ENCODE results near the gene ZNF718.
"Not testable (repeated sequence)": the region's sequence is repeated elsewhere in the genome, so short reads cannot be mapped to it uniquely, and the experiment has no call there.

ZNF718 gene
- total RNA-seq, result 7.6 to 14.0 (median 12.7) reads per million in 4 donors

DNA sequence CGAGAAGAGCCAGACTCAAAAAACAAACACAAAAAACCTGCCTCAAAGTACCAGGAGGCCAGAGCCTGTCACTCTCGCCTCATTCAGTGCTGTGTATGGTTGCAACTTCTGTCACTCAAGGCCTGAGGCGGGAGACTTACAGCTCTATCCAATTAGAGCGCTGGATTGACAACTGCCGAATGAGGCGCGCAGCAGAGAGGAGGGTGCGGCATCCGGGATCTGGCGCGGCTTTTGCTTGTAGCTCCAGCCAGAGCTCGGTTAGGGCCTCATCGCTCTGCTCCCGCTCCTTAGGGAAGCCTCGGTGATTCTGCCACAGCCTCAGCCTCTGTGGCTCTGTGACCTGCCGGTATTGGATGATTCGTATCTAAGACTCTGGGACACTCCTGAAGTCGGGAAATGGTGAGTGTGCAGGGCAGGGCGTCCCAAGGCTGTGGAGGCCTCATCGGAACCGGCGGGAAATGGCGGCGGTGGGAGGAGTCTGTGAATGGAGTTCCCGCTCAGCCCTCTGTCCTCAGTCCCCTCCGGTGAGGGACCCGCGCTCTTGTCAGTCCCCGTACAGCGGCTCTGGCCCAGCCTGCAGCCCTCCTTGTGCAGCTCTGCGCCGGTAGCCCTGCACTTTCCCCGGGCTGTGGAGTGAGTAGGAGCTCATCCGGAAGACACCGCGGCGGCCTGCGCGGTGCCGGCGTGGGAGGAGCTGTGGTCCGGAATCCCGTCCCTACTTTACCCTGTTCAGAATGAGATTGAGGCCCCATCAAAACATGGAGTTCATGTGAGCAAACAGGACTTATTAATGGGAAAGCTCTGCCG lies at the start of gene ZNF718:
ZNF718 (plus strand) TSS at position 227 of the 807 bp plus-strand sequence; CDS start at position 397, 170 bp downstream.
- peak; percentile 71 to 96 (median 83) for DNase-seq

DNA sequence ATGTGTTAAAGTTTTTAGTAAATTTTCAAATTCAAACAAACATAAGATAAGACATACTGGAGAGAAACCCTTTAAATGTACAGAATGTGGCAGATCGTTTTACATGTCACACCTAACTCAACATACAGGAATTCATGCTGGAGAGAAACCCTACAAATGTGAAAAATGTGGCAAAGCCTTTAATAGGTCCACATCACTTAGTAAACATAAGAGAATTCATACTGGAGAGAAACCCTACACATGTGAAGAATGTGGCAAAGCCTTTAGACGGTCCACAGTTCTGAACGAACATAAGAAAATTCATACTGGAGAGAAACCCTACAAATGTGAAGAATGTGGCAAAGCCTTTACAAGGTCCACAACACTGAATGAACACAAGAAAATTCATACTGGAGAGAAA lies 38.4 kb upstream of the ZNF718 start:
- no peak for DNase-seq

DNA sequence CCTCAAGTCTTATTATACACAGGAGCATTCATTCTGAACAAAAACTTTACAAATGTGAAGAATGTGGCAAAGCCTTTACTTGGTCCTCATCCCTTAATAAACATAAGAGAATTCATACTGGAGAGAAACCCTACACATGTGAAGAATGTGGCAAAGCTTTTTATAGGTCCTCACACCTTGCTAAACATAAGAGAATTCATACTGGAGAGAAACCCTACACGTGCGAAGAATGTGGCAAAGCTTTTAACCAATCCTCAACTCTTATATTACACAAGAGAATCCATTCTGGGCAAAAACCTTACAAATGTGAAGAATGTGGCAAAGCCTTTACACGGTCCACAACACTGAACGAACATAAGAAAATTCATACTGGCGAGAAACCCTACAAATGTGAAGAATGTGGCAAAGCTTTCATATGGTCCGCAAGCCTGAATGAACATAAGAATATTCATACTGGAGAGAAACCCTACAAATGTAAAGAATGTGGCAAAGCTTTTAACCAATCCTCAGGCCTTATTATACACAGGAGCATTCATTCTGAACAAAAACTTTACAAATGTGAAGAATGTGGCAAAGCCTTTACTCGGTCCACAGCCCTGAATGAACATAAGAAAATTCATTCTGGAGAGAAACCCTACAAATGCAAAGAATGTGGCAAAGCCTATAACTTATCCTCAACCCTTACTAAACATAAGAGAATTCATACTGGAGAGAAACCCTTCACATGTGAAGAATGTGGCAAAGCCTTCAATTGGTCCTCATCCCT lies 37.6 kb upstream of the ZNF718 start:
- DNase-seq, result not testable (repeated sequence)

DNA sequence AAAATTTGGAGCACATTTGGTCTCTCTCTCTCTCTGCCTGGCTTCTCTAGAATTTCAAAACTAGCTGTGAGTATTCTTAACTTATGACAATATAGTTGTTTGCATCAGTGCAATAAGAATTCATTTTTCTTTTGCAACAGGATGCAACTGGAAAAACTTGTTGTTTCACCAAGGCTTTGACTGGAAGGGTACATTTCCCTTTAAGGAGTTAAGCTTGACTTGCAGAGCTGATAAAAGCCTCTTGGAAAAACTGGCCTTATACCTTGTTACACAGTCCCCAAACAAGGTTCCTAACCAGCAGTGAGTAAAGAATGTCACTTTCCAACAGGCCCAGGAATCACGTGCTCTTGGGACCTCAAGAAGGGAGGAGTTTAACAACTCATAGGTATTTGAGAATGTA lies 25.9 kb upstream of the ZNF718 start:
- no peak for DNase-seq

DNA sequence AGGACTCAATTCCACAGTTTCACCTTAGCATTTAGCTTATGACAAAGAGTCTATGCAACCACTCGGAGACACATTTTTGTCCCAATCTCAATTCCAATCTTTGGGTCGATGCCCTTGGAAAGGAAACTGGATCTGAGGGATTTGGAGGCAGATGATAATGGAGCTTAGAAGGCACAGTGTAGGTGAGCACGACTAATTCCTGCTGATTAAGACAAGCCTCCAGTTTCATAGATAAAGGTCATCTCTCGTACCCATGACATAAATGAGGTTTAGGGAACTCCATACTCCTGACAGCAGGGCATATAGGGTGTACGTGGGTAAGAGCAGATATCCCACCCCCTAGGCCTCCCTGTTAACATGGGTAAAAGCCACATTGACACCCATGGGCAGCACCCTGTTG lies 24.4 kb upstream of the ZNF718 start:
- no peak for DNase-seq

DNA sequence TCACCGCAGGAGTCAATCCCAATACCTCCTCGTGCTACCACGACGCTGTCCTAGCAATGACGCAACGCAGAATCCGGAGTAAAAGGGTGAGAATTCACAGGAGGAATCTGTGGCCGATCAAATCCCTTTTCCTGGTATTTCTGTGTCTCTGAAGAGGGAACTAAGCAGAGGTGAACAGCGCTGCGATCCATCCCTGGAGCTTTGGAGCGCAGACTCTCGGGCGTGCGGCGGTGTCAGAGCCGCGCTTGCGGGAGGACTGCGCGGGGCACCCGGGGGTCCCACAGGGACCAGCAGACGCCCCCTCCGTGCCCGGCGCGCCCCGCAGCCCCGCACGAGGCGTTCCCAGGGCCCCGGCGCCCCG lies 17.2 kb upstream of the ZNF718 start:
- no peak for DNase-seq

DNA sequence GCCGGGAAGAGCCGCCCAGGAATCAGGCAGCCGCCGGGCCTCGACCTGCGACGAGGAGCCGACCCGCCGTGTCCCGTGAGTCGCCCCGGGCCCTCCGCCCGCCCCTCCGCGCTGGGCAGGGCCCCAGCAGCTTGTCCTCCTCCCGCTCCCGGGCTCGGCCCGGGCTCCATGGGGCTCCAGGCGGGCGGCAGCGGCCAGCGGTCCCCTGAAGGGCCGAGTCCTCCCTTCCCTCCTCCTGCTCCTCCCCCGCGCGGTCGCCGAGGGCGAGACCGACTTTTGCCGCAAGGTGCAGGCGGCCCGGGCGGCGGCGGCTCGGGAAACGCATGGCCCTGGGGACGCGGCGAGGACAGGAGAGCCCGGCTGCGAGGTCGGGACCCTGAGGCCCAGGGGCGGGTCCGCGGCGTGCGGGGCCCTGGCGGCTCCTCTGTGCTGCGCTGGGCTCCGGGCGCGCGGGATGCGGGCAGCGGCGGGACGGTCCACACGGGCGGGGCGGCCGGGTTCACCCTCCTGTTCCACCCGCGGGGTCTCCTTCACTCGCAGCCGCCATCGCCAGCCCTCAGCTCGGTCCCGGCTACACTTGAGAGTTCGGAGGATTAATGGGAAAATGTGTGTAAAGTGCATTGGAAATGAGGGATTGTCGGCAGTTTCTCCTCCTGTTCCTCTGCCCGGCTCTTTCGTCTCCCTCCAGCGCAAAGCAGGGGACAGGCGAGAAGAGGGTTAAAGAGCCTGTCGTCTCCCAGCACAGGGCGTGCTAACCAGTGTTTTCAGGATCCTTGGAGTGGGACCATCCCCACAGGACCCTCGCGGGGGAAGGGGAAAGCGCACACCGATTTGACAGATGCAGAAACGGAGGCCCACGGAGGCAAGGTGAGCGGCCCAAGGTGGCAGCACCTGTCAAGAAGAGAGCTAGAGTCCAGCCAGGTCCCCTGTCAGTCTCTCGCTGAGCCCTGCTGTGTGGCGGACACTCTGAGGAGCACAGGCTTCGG lies 16.6 kb upstream of the ZNF718 start:
- no peak for DNase-seq

DNA sequence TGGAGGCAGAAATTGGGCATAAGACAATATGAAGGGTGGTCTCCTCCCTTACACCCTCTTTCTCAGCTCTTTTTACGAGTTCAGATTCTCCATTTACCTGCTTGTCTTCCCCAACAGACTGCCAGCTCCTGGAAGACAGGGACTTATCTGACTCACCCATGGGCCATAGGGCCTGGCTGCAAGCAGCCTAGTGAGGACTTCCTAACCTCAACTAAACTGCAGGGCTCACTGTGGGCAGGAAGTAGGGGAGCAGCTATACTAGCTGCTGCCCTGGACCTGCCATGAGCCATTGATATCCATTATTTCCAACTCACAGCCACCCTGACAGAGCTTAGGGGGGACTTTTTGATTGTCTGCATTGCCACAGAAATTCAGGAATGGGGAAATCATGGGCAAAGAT lies 11.5 kb upstream of the ZNF718 start:
- DNase-seq, result no peak

DNA sequence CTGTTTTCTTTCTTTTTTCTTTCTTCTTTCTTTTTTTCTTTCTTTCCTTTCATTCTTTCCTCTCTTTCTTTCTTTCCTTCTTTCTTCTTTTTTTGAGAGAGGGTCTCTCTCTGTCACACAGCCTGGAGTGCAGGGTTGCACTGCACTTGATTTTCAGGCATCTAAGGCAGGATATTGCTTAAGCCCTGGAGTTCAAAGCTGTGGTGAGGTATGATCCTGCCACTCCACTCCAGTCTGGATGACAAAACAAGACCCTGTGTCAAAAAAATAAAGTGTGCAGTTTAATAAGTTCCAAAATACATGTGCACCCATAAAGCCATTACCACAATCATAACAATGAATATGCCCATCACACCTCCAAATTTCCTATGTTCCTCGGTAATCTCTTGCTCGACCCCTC lies 10.6 kb upstream of the ZNF718 start:
- DNase-seq, result no peak

DNA sequence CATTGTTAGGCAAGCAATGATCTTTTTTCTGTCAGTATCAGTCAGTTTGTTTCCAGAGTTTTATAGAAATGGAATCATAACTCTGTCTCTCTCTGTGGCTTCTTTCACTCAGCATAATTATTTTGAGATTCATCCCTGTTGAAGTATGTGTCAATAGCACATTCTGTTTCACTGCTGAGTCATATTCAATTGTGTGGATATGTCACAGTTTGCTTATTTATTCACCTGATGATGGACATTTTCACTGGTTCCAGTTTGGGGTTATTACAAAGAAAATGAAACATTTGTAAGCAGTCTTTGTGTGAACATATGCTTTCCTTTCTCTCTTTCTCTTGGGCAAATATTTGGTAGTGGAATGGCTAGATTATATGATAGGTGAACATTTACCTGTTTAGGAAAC lies 10.2 kb upstream of the ZNF718 start:
- no peak for DNase-seq

DNA sequence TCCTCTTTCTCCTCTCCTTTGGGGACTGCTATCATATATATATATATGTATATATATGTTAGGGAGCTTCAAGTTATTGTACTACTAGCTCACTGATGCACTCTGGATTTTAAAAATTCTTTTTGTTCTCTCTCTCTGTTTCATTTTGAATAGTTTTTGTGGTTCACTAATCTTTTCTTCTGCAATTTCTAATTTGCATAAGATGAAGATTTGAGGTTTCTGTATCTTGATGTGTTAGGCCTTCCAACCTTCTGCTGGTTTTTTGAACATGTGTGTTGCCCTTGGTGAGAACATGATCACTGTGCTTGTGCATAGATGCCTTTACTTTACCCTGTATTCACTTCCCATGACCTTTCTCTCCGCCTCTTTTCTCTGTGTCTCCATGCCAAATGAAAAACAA lies 7.8 kb upstream of the ZNF718 start:
- DNase-seq, result no peak

DNA sequence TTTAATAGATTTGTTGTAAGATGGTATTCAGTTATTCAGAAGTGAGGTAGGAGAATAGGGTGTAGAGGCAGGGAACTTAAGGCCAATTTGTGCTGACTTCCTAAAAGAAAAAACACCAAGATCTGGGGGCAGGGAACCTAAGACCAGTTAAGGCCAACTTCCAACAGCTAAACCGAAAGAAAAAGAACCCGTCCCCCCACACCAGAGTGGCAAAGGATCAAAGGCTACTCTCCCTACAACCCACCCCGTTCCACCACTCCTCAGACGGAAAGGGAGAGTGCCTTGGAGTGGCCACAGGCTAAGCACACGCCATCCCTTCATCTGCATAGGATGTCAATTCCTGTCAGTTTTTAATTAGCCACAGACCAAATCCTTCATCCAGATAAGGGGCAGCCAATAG lies 3.7 kb upstream of the ZNF718 start:
- DNase-seq, result no peak

DNA sequence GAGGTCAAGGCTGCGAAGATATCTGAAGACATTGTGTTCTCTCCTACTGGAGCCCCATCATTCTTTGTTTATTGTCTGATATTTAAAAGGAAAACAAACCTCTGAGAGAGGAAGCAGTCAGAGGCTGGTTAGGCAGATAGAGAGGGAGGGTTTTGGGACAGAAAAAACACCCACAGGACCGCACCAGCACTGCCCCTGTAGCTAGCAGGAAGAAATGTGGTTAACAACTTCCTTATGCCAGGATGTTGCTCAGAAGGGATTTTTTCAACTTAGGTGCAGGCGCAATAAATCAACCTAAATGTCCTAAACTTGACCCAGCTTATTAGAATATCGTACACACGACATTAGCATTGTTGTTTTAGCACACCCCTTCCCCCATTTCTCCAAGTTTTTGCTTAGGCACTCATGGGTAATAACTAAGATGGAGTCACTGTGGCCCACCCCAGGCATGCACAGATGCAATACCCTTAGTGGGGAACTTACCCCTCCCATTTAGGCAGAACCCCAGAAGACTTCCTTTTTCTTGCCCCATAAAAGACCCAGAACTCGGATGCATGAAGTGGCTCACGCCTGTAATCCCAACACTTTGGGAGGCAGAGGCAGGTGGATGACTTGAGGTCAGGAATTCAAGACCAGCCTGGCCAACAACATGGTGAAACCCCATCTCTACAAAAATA lies 2.8 kb upstream of the ZNF718 start:
- DNase-seq, result peak in 2 of 5 donors; percentile 9 to 70

DNA sequence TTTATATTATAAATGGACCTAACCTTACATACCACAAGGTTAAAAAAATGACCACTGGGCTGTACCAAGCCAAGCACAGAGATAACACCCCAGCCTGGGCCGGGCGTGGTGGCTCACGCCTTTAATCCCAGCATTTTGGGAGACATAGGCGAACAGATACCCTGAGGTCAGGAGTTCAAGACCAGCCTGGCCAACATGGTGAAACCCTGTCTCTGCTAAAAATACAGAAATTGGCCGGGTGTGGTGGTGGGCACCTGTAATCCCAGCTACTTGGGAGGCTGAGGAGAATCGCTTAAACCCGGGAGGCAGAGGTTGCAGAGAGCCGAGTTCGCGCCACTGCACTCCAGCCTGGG lies 403 bp upstream of the ZNF718 start:
- DNase-seq, result not testable (repeated sequence)

DNA sequence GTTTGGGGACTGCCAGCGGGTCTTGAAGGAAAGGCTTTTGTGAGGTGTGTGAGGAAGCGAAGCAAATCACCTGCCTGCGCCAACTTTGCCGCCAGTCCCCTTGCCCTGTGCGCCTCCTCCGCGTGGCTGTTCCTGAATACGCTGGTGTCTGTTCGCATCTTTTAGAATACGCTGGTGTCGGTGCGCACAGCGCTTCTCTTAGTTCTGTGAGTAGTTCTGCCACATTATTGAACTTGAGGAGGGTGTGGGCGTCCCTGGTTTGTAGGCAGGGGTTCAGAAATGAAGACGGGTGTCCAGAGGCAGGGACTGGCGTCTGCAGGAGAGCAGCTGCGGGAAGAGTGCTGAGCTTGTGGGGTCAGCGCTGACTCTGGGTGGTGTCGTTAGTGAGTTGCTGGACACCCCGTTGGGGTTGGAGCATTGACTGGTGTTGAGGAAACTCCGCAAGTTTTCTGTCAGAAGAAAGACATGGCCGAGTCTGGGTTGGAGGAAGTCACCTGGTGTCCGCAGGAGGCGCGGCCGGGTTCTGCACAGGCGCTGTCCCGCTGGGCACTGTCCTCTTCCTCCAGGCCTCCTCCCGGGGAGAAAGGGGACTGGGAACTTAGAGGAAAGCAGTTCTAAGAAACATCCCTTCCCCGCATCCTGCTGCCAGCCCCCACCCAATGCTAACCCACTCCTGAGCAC lies 930 bp downstream of the ZNF718 start:
- DNase-seq, result peak in 2 of 5 donors; percentile 26

DNA sequence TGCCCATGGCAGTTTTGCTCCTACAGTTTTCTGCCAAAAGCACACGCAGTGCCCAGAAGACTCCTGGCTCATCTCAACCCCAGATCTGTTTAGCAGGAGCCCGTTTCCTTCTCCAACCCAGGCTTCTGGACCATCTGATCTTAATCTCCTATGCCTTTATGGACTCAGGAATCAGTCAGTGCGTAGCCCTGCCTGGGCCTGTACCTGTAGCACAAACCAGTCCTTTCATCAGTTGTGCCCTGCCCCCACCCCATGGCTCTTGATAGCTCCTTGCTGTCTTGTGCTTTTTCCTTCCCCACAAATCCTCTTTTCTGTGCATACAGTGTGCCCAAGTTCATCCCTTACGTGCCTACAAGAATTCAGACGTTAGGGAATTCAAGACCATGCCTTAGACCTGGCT lies 1.5 kb downstream of the ZNF718 start:
- peak in 1 of 5 donors; percentile 2 for DNase-seq

DNA sequence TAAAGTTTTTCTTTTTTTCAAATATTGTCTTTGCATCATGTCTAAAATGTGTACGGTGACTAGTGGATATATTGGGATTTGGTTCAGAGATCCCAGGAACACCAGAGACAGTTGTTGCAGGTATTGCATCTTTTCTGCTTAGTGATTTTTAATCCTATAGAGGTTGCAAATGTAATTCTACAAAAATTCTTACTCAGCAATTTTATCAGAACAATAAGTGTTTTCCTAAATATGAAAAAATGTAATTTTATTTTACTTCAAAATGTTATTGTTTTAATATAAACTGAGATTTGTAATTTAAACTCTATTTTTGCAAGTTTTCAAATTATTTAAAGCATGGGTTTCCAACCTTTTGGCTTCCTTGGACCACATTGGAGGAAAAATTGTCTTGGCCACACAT lies 8.2 kb downstream of the ZNF718 start:
- no peak for DNase-seq

DNA sequence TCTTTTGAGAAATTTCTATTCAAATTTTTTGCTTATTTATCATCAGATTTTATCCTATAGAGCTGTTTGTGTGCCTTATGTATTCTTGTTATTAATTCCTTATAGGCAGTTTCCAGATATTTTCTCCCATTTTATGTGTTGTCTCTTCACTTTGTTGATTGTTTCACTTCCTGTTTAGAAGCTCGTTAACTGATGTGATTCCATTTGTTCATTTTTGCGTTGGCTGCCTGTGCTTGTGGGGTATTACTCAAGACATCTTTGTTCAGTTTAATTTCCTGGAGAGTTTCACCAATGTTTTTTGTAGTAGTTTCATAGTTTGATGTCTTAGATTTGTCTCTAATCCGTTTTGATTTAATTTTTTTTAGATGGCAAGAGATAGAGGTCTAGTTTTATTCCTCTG lies 14.6 kb downstream of the ZNF718 start:
- DNase-seq, result no peak

DNA sequence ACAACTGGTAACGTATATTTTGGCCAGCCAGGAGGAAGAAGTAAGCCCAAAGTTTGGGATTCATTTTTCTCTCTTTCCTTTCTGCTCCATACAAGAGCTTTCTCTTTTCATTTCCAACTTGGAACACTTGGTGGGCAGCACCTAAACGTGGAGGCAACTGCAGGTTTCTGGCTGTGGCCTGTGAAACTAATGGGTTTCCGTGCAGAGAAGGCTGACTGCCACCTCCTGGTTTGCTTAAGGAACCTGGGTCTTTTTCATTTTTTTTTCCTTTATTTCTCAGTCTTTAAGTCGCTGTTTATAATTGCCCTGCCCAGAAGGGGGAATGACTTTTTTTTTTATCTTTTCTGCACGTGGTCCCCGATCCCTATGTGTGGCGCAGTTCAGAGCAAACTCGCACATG lies 15.4 kb downstream of the ZNF718 start:
- DNase-seq, result no peak

DNA sequence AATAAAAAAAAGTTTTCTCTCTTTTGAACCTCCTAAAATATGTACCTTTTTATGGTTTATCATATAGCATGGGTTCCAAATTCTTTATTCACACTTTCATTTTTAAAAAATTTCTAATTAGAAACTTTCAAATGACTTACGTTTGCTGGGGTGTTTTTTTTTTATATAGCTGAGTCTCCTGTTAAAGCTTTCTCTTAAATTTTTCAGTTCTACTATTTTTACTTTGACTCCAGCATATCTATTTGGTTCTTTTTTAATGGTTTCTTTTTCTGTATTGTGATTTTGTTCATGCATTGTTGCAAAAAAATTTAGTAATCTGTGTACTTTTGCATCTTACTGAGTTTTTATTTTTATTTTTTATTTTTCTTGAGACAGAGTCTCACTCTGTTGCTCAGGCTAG lies 22.3 kb downstream of the ZNF718 start:
- no peak for DNase-seq

DNA sequence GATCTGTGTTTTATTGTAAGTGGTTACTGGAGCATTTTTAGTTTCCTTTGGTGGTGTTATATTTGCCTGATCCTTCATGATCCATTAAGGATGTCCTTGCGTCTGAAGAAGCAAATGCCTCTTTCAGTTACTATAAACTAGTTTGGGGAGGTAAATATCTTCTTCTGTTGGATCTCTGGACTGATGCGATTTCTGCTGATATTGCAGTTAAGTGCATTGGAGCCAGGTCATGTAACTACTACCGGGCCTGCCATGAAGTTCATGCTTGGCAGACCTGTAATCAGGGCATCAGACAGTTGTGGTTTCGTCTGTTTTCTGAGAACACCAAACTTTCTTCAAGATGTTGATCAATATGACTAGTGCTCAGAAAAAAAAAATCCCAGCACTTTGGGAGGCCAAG lies 22.9 kb downstream of the ZNF718 start:
- no peak for DNase-seq

Data from T-helper 1 cell (primary cell).